ENCODE measurements around the gene TMEM219.

- TF ChIP-seq CTCF (IDR thresholded peaks at IDR 0.05; ENCODE audit: insufficient read depth, low read length) (no peak), POLR2AphosphoS5 (IDR thresholded peaks at IDR 0.05; ENCODE audit: low read depth) (no peak)
These were observed 46.2 kb upstream of the TMEM219 start for GRCh38 chr16:29915590-29916247.
